ENCODE results near the gene GAK.

Gene GAK

DNA sequence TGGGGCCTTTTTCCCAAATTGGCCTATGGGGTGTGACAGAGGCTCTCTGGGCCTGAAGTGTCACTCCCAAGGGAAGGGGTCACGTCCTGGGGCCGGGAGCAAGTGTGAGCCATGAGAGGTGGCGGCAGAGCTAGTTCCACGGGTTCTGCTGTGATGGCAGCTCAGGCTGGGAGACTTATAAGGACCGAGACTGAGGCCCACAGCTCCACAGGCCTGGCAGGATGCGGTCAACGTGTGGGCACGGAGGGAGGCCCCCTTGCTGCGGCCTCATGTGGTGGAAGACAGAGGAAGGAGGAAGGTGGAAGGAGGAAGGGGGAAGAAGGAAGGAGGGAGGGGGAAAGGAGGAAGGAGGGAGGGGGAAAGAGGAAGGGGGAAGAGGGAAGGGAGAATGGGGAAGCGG lies 99.0 kb downstream of the GAK start:
- no peak overlapping the region for H3K4me3 ChIP-seq (ENCODE audit: low read depth, low read length)

DNA sequence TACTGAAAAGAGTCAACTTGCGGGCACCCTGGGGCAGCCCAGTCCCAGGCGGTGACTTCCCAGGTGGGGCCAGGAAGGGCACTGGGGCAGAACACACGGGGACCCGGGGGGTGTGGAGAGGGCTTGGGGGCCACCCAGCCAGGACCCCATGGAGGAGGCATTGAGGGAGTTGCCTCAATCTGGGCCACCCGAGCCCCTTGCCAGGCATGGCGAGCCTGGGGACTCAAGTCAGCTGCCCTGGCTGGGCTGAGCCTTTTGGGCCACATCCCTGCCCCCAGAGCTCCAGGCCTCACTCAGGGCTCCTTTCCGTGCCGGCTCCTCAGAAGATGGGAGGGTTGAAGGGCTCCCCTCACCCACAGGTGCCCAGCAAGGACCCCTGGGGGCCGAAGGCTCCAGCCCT lies 99.6 kb downstream of the GAK start:
- no peak overlapping the region for H3K4me3 ChIP-seq (ENCODE audit: low read depth, low read length)

DNA sequence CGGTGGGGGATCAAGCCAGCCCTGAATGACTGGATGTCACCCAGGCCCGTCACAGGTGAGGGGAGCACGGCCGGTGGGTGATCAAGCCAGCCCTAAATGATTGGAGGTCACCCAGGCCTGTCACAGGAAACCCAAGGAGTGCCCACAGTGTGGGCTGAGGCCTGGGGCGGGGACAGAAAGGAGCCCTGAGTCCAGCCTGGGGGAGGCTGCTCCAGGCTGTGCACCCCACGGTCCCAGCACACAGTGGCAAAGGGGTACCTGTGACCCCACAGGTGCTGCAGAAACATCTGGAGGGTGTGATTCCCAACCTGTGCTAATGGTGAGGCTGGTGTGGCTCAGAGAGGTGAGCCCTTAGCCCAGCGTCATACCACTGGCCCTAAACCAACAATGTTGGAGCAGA lies 100.0 kb downstream of the GAK start:
- no peak overlapping the region for H3K4me3 ChIP-seq (ENCODE audit: low read depth, low read length)

GRCh38 chr4:831483-831805 lies 100.7 kb downstream of the GAK start:
- H3K4me3 ChIP-seq (ENCODE audit: low read depth, low read length), result no peak overlapping the region

- no peak overlapping the region for H3K4me3 ChIP-seq (ENCODE audit: low read depth, low read length)
These were observed 101.3 kb downstream of the GAK start for GRCh38 chr4:830601-831482.

GRCh38 chr4:829761-830600 lies 102.1 kb downstream of the GAK start:
- no peak overlapping the region for H3K4me3 ChIP-seq (ENCODE audit: low read depth, low read length)

DNA sequence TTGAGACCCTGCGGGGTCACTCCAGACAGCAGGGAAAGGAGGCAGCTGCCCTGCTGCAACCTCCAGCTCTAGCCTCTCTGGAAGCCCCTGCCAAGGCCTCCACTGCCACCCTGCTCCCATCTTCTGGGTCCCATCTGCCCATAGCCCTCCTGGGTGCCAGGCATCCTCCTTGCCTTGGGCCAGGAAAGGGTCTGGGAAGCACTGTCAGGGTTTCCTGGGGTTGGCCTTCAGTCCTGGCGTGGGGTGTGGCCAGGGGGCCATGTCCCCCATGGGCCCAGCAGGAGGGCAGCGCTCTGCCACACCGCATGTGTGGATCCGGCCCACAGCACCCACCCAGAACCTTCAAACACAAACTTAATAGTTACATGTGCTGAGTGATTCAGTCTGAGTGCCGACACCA lies 102.8 kb downstream of the GAK start:
- no peak overlapping the region for H3K4me3 ChIP-seq (ENCODE audit: low read depth, low read length)

DNA sequence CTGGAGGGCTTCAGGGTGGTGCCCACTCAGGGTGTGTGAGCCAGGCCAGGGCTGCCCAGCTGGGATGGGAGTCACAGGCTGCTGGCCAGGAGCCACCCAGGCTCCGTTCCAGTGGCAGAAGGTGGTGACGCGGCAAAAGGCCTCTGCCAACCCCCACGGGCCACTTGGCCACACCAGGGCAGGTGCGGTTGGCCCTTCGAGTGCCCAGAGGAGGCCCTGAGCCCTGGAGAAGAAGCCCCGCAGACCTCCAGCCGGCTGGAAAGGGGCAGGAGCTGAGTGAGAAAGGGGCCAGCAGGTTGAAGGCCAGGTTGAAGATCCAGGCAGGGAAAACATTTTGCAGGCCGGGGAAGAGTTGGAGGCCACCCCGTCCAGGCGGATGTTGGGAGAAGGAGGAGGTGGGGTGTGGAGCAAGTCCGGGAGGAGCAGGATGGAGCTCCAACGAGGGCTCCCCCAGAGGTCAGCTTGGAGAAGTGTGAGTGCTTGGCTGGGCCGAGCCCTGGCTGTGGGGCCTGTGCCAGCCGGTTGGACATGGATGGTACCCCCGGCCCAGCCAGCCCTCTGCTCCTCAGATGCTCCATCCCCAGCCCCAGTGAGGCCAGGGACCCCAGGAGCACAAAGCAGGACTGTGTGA lies 103.4 kb downstream of the GAK start:
- H3K4me3 ChIP-seq (ENCODE audit: low read depth, low read length), result no peak overlapping the region

DNA sequence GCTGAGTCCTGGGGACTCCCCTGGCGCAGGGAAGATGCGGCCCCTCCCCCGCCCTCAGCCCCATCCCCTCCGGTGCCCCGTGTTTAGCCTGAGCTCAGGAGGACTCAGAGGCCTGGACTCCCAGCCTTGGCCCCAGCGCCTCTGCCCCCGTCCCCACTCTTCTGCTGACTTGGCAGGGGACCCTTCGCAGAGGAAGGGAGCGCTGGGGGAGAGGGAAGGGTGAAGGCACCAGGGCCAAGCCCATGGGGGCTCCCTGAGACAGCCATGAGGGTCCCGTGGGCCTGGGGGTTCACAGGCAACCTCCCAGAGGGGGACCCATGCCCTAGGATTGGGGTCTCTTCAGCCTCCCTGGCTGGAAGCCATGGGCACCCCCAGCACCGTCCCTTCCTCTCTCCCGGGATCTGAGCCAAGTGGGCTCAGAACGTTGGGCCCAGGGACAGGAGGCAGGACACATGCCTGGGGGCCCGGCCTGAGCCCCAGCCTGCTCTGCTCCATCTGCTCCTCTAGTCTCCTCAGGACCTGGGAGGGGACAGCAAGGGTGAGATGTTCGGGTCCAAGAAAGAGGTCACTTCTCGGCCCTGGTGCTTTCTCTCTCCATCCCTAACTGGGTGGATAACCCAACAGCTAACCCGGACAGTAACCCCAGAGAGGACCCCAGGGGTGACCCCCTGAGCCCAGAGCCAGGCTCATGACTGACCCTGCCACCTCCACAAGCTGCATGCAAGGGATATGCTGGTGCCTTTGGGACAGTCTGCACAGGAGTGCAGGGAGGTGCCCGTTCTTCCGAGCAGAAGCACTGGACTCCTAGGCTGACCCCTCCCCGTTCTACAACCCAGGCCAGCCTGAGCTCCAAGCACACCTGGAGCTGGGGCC lies 104.7 kb downstream of the GAK start:
- no peak overlapping the region for H3K4me3 ChIP-seq (ENCODE audit: low read depth, low read length)

- H3K4me3 ChIP-seq (ENCODE audit: low read depth, low read length), result peak overlapping the region; percentile 33
These were observed 105.5 kb downstream of the GAK start for GRCh38 chr4:826508-827208.

DNA sequence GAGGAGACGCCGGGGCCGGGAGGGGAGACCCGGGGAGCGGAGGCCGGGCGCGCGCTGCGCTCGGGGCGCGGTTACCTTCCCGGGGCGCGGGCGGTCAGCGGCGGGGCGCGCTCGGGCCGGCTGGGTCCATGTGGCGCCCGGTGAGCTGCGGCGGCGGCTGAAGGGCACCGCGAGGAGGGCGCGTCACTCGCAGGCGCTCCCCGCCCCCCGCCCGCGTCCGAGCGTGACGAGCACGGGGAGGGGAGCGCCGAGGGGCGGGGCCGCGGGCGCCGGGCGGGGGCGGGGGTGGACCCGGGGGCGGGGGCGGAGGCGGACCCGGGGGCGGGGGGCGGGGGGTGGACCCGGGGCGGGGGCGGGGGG lies 106.2 kb downstream of the GAK start, which contains the start of gene CPLX1:
TSS of gene CPLX1 (minus strand) at position 159 of the 360 bp plus-strand sequence. CDS start 1,607 bp downstream, outside the sequence.
- peak within 1 kb of the TSS; percentile 33 for H3K4me3 ChIP-seq (ENCODE audit: low read depth, low read length)

DNA sequence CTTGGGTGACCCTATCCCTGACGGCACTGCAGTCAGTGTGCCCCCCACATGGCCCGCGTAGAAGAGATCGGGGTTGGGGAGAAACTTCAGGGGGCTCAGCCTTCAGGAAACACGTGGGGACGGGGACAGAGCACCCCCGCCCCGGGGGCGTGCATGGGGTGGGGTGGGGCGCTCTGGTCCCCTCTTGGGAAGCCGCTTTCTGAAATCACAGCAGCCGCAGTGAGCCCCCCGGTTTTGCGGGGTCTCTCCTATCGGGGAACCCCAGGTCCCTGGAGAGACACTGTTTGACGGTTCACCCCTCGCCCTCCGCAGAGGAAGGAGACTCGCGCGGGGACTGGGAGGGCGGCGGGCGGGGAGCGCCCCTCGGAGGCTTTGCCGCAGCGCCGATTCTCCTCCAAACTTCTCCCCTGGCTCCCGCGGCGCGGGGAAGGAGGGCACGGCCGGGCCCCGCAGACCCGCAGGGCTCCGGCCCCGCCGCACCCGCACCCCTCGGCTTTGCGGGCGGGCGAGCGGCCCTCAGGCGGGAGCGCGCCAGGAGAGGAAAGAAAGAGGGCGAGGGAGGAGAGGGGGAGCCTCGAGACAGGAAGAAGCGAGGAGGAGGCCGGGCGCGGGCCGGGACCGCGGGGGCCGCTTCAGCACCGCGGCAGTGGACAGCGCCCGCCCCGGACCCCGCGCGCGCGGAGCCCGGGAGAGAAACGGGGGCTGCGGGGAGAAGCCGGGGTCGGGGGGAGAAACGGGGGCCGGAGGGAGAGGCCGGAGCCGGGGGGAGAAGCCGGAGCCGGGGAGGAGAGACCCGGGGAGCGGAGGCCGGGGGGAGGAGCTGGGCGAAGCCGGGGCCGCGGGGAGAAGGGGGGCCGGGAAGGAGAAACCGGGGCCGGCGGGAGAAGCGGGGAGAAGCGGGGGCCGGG lies 106.8 kb downstream of the GAK start:
- peak overlapping the region; percentile 13 for H3K4me3 ChIP-seq (ENCODE audit: low read depth, low read length)

- H3K4me3 ChIP-seq (ENCODE audit: low read depth, low read length), result no peak overlapping the region
These were observed 107.6 kb downstream of the GAK start for GRCh38 chr4:824461-825062.

- H3K4me3 ChIP-seq (ENCODE audit: low read depth, low read length), result no peak overlapping the region
These were observed 108.2 kb downstream of the GAK start for GRCh38 chr4:823761-824460.

GRCh38 chr4:823176-823760 lies 108.8 kb downstream of the GAK start:
- H3K4me3 ChIP-seq (ENCODE audit: low read depth, low read length), result no peak overlapping the region

- no peak overlapping the region for H3K4me3 ChIP-seq (ENCODE audit: low read depth, low read length)
These were observed 109.5 kb downstream of the GAK start for GRCh38 chr4:822361-823175.

DNA sequence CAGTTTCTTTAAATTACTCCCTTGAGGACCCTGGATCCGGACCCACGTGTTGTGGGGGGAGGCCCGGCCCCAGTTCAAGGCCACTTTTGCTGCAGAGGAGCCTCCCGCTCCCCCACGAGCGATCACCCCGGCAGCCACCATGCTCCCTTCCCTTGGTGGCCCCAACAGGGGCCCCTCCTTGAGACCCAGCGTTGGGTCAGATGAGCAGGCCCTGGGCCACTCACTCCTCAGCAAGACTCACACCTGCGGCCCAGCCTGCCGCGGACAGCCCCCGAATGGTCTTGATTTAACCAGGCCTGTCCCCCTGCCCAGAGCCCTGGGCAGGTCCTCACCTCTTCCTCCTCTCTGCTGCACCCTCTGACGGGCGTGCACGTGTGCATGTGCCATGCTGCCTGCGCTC lies 110.5 kb downstream of the GAK start:
- no peak overlapping the region for H3K4me3 ChIP-seq (ENCODE audit: low read depth, low read length)

All from iPS-11a (cell line).